ENCODE data around the gene LTF. TPM values are rescaled to one million over a fixed set of nuclear protein-coding genes. Genes with fewer than 3 reads are reported as not detected.

The LTF gene
- not detected in 2 replicates for total RNA-seq

DNA sequence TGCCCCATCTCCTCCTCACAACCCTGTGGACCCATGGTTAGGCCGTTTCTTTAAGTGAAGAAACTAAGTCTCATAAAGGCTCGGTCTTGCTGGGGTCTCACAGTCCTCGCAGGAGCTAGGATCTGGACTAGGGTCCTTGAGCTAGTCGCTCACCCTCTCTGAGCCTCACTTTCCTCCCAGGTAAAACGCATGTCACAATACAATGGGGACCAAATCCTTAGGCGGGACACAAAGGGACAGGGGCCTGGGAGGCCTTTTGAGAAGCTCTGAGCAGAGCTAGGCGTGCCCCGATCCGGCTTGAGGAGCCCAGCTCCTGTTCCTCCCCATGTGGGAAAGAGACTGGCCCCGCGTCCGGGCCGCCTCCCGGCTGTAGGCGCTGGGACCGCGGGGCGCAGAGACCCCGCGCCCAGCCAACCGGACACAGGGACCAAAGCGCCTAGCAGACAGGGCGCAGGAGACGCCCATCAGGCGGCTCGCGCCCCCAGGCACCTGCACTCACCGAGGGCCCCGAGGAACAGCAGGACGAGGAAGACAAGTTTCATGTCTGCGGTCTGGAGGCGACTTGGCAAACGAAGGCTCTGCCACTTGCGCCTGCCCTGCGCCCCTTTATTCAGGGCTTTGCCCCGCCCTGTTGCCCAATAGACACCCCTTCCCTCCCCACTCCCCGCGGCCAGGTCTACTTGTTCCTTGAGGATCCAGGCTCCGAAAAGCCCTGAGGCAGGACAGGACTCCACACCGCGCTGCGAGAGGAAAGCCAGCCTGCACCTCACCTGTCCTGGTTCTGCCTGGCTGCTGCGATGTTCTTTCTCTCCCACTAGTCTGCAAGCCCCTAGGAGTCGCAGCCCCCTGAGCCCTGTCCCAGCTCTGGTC lies at the start of gene LTF:
Gene LTF, minus strand, starts transcription at position 580 of the 870 bp plus-strand sequence. Its CDS starts 38 bp downstream, at position 542.

DNA sequence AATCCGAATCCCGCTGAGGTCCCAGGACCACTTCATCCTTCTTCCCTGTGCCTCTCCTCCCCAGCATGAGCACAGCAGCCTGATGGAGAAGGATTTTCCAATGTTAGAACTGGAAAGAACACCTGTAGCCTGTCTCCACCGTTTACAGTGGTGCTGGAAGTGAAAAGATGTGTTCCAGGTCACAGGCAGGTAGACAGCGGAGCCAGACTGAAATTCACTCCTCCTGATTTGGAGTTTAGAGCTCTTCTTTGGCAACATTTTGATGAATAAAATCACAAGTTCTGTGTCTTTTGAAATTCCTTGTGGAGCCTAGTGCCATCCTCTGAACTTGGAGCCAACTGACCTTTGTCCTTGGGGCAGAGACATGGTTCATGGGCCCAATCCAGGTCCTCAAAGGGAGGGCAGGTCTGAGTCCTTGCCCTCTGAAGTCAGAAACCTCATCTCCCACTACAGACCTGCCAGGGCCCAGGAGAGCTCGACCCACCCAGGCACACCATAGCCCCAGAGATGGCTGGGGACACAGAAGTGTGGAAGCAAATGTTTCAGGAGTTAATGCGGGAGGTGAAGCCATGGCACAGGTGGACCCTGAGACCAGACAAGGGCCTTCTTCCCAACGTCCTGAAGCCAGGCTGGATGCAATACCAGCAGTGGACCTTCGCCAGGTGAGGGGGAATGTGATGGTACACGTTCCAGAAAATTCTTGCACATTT lies 33.0 kb upstream of the LTF start, which contains the start of gene RTP3:
Gene RTP3, plus strand, starts transcription at position 421 of the 710 bp plus-strand sequence. Its CDS starts 87 bp downstream, at position 508.

DNA sequence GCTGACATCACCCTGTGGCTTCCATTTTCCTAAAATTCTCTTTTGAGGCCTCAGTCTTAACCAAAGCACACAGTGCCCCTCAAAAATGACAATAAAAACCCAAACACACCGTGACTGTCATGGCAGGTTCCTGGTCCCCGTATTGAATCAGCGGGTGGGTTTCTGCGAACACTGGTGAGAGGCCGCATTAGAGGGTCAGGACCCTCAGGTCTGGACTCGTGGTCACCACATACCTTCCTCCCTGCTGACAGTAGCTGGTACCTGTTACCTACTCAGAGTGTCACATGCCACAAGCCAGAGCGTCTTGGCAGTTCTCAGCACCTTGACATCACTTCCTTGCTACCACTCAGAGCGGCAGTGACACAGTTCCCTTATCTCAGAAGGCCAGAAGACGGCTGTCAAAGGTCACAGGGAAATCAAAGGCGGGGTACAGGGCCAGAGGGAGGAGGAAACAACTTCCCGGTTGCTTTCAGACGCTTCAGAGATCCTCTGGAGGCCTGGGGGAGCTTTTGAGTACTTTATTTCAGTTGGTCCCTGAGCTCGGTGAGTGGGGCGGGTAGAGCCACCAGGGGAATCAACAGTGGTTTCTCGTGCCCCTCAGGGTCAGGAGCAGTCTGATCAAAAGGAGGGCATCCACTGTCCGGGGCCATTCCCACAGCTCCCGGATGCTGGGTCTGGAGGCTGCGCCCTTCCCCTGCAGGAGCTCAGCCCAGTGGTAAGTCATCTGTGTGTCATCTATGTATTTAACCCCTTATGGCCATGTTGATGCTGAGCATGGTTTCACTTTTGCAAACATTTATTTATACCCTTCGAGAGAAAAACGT lies 57.7 kb downstream of the LTF start, which contains the start of the genes CCR5AS and CCRL2:
Gene CCR5AS, minus strand, starts transcription at position 279 of the 824 bp plus-strand sequence.
Gene CCRL2, plus strand, starts transcription at position 472 of the 824 bp plus-strand sequence. CDS start 821 bp downstream, outside the sequence.

Other genes starting within 250 kb of the LTF start
- gene CCR3, start 222.4 kb downstream of the LTF start, total RNA-seq: not detected in 2 replicates
- gene CCR2, start 110.8 kb downstream of the LTF start, total RNA-seq: not detected in 2 replicates
- gene CCR5, start 94.0 kb downstream of the LTF start, total RNA-seq: not detected in 2 replicates
- gene CCRL2, start 57.6 kb downstream of the LTF start, total RNA-seq: 0.39 TPM in 1 of 2 replicates, not detected in the other
- gene RTP3, start 33.1 kb upstream of the LTF start, total RNA-seq: not detected in 2 replicates
- 0.65 and 2.2 TPM in 2 replicates for gene LRRC2, start 101.4 kb upstream of the LTF start, total RNA-seq
- gene FAM240A, start 147.6 kb upstream of the LTF start, total RNA-seq: not detected in 2 replicates
- 2.1 and 44.2 TPM in 2 replicates for gene ALS2CL, start 228.8 kb upstream of the LTF start, total RNA-seq
- 7.3 TPM in 1 of 2 replicates, not detected in the other for gene TMIE, start 236.5 kb upstream of the LTF start, total RNA-seq

Measured in epithelial cell of alveolus of lung (primary cell).